Central memory CD8-positive, alpha-beta T cell (primary cell): ENCODE data around the gene SEMA3E.

Source experiments
- ATAC-seq: fragments of 150-1000 bp; cut with Tn5 transposase; replicated peaks from 2 replicates; pipeline ENCODE4 v1.10.0; 2022; ENCODE audit warnings: mild to moderate bottlenecking, moderate FRiP score, moderate number of reproducible peaks; ENCODE audit not compliant: poor library complexity, severe bottlenecking; ENCODE audit errors: extremely low read depth
- DNase-seq, 2 donors: peaks; one replicate each; pipeline ENCODE4 v3.0.0; 2021; ENCODE audit warnings: low spot score in 2 of 2
- H3K27ac Mint-ChIP-seq: one replicate; pipeline ENCODE4 v1.8.0; 2022; ENCODE audit warnings: low read depth, mild to moderate bottlenecking, moderate library complexity, mixed read lengths
- H3K27me3 Mint-ChIP-seq: one replicate; pipeline ENCODE4 v1.8.0; 2022; ENCODE audit warnings: mixed read lengths
- H3K36me3 Mint-ChIP-seq: one replicate; pipeline ENCODE4 v1.8.0; 2022; ENCODE audit warnings: mild to moderate bottlenecking, moderate library complexity, mixed read lengths; ENCODE audit not compliant: insufficient read depth
- H3K4me1 Mint-ChIP-seq: one replicate; pipeline ENCODE4 v1.8.0; 2022; ENCODE audit warnings: mixed read lengths
- H3K4me3 Mint-ChIP-seq: one replicate; pipeline ENCODE4 v1.8.0; 2022; ENCODE audit warnings: mild to moderate bottlenecking, moderate library complexity, mixed read lengths
- H3K9me3 Mint-ChIP-seq: one replicate; pipeline ENCODE4 v1.8.0; 2022; ENCODE audit warnings: mixed read lengths

The SEMA3E gene

DNA sequence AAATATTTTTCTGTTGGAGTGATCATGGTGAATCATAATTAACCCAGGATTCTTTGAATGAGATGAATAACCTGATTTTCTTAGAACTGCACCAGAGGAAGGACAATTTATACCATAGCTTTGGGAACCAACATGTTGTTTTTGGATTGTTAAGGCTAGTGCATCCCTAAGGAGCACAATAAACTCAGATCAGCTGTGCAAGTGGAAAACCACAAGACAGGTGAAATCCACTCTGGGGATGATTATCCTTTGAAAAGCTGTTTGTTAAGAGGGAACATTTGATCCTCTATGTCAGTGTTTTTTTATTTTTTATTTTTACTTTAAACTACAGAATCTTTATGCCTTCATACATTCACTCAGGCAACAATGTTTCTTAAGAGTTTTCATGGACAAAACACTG is 254.2 kb downstream of the SEMA3E start:
- ATAC-seq (no peak), DNase-seq (no peak)
- Mint-ChIP-seq H3K4me3 (no peak overlapping the region), H3K4me1 (no peaks in the 10 kb centered on the region), H3K27me3 (no peaks in the 10 kb centered on the region), H3K9me3 (peaks cover 8% of the 10 kb centered on the region), H3K27ac (no peak overlapping the region), H3K36me3 (no peaks in the 10 kb centered on the region)

- ATAC-seq (no peak), DNase-seq (no peak)
- Mint-ChIP-seq H3K36me3 (no peaks in the 10 kb centered on the region), H3K27ac (no peak overlapping the region), H3K27me3 (no peaks in the 10 kb centered on the region), H3K9me3 (peaks cover 13% of the 10 kb centered on the region), H3K4me3 (no peak overlapping the region), H3K4me1 (no peaks in the 10 kb centered on the region)
These were observed 260.5 kb downstream of the SEMA3E start for GRCh38 chr7:83388436-83388835.

- ATAC-seq = no peak
These were observed 282.3 kb downstream of the SEMA3E start for GRCh38 chr7:83366629-83367028.

GRCh38 chr7:83365746-83366145 is 283.2 kb downstream of the SEMA3E start:
- Mint-ChIP-seq H3K4me3 (no peak overlapping the region), H3K9me3 (peaks cover 26% of the 10 kb centered on the region), H3K4me1 (no peaks in the 10 kb centered on the region), H3K27ac (no peak overlapping the region), H3K27me3 (no peaks in the 10 kb centered on the region), H3K36me3 (no peaks in the 10 kb centered on the region)
- DNase-seq = no peak
- ATAC-seq = no peak

More at GRCh38 chr7:83366629-83367028, 282.3 kb downstream of the SEMA3E start:
- DNase-seq = no peak
- Mint-ChIP-seq H3K9me3 (peaks cover 17% of the 10 kb centered on the region), H3K4me1 (no peaks in the 10 kb centered on the region), H3K4me3 (no peak overlapping the region), H3K27me3 (no peaks in the 10 kb centered on the region), H3K36me3 (no peaks in the 10 kb centered on the region), H3K27ac (no peak overlapping the region)

DNA sequence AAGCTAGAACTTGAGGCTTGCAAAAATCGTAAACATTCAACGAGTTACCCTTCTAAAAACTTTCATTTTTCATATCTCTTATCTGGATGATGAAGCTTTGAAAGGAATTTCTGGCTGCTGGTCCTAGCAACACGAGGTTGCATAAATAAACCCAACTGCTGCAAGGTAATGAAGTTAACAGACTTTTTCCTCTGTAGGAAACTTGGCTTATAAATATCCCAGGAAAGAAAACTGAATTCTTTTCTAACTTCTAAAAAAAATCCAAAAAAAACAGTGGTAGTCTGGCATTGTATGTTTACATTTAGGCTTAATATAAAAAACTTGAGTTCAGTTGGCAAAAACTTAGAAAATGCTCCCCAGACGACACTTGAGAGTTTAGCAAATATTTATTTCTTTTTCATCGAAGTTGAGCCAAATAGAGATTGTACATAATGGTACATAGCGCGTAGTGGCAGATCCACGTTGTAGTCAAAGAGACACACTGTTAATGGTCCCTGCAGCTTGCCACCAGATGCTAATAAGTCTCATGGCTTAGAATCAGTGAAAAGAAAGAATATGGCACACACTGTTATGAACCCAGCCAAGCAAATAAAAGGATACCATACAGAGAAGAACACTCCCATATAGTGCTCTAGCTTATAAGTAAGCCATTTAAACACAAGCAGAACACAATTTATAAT is 285.9 kb downstream of the SEMA3E start:
- Mint-ChIP-seq H3K27ac (no peak overlapping the region), H3K4me3 (no peak overlapping the region), H3K36me3 (no peaks in the 10 kb centered on the region), H3K27me3 (no peaks in the 10 kb centered on the region), H3K4me1 (no peaks in the 10 kb centered on the region), H3K9me3 (peaks cover 24% of the 10 kb centered on the region)
- DNase-seq (no peak), ATAC-seq (no peak)

DNA sequence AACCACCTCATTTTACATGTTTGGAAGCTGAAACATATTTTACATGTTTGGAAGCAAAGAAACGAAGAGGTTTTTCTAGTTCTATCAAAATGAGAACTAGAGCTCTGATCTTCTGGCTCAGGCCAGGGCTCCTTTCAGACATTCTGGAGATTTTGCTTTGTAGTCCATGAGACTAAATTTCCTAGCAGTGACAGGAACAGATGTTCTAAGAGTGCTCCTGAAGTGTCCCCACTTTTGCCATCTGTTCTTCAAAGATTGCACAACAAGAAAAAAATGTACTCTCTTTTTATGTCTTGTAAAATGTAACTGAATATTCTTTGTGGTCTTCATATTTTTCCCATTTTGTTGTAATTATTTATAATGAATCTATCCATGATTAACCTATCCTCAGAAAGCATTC is 289.8 kb downstream of the SEMA3E start:
- peaks cover 19% of the 10 kb centered on the region for H3K9me3 Mint-ChIP-seq
- no peak overlapping the region for H3K27ac Mint-ChIP-seq
- H3K4me1 Mint-ChIP-seq = no peaks in the 10 kb centered on the region
- H3K27me3 Mint-ChIP-seq = no peaks in the 10 kb centered on the region
- no peak overlapping the region for H3K4me3 Mint-ChIP-seq
- no peak for ATAC-seq
- no peak for DNase-seq
- H3K36me3 Mint-ChIP-seq = no peaks in the 10 kb centered on the region

GRCh38 chr7:83355143-83355542 is 293.8 kb downstream of the SEMA3E start:
- no peaks in the 10 kb centered on the region for H3K4me1 Mint-ChIP-seq
- ATAC-seq (no peak), DNase-seq (no peak)

DNA sequence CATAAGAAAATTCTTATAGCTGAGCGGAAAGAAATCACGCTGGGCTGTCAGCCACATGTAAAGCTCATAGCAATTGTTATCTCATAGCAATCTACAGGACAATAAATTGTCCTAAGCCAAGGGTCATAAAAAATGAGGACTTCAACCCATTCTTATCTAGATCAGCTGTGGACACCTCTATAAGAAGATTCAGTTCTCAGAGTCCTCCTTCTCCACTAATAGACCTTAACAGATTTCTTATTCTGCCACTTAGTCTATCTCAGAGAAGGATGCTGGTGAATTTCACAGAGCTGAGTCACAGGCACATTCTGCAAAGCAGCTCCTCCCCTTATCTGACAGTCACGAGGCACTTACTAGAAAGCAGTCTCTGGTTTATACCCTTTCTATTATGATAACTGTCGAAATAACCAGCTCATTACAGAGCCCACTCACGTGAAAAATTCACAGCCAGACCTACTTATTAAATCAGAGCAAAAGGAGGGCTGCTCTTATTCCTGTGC is 300.9 kb downstream of the SEMA3E start:
- ATAC-seq (no peak), DNase-seq (no peak)
- H3K36me3 Mint-ChIP-seq = no peaks in the 10 kb centered on the region
- H3K4me3 Mint-ChIP-seq = no peak overlapping the region
- no peaks in the 10 kb centered on the region for H3K4me1 Mint-ChIP-seq
- no peak overlapping the region for H3K27ac Mint-ChIP-seq
- no peaks in the 10 kb centered on the region for H3K27me3 Mint-ChIP-seq
- H3K9me3 Mint-ChIP-seq = peaks cover 25% of the 10 kb centered on the region

More at GRCh38 chr7:83355143-83355542, 293.8 kb downstream of the SEMA3E start:
- peaks cover 15% of the 10 kb centered on the region for H3K9me3 Mint-ChIP-seq
- H3K4me3 Mint-ChIP-seq = no peak overlapping the region
- no peaks in the 10 kb centered on the region for H3K27me3 Mint-ChIP-seq
- H3K36me3 Mint-ChIP-seq = no peaks in the 10 kb centered on the region
- no peak overlapping the region for H3K27ac Mint-ChIP-seq

DNA sequence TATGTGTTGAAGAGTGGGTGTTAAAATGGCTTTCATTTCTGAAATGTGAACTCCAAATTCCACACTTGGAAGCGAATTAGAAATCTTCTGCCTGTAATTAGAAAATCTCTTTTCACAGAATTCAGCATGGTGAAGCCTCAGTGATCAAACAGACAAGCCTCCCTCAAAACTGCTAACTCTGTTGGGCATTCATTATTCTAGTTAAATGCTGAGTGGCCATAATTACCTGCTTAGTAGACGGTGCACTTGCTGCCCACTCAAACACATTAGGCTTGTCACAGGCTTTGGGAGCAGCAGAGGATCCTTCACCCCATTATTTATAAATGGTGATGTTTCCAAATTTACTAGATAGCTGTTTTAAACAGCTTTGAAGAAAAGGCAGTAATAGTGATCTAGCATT is 309.0 kb downstream of the SEMA3E start:
- no peak overlapping the region for H3K4me3 Mint-ChIP-seq
- H3K36me3 Mint-ChIP-seq = no peaks in the 10 kb centered on the region
- no peaks in the 10 kb centered on the region for H3K4me1 Mint-ChIP-seq
- ATAC-seq (no peak), DNase-seq (no peak)
- H3K27ac Mint-ChIP-seq = no peak overlapping the region
- H3K9me3 Mint-ChIP-seq = peaks cover 30% of the 10 kb centered on the region
- no peaks in the 10 kb centered on the region for H3K27me3 Mint-ChIP-seq

GRCh38 chr7:83338277-83338950 is 310.5 kb downstream of the SEMA3E start:
- Mint-ChIP-seq H3K27ac (no peak overlapping the region), H3K9me3 (peaks cover 17% of the 10 kb centered on the region), H3K4me3 (no peak overlapping the region), H3K27me3 (no peaks in the 10 kb centered on the region), H3K36me3 (no peaks in the 10 kb centered on the region), H3K4me1 (no peaks in the 10 kb centered on the region)
- no peak for DNase-seq
- no peak for ATAC-seq

- no peak for ATAC-seq
These were observed 311.9 kb downstream of the SEMA3E start for GRCh38 chr7:83337050-83337449.

DNA sequence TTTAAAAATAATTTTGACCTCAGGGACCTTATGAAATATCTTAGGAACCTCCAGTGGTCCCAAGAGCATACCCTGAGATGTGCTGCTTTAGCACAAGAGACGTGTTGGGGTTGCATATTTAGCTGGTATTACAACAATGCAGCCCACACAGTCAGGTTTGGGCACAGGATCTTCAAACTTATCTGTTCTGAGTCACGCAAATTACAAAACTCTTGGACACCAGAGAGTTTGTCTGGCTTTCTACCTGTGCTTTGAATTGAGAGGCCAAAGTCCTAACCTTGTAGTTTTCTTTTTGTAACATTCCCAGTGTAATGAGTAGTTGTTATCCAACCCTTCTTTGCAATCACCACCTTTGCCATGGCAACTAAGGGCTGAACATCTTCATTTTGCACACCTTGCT is 322.7 kb downstream of the SEMA3E start:
- DNase-seq = no peak

More at GRCh38 chr7:83337050-83337449, 311.9 kb downstream of the SEMA3E start:
- H3K9me3 Mint-ChIP-seq = peaks cover 11% of the 10 kb centered on the region
- H3K27ac Mint-ChIP-seq = no peak overlapping the region
- no peaks in the 10 kb centered on the region for H3K27me3 Mint-ChIP-seq
- no peak for DNase-seq
- H3K36me3 Mint-ChIP-seq = no peaks in the 10 kb centered on the region
- H3K4me1 Mint-ChIP-seq = no peaks in the 10 kb centered on the region
- H3K4me3 Mint-ChIP-seq = no peak overlapping the region

GRCh38 chr7:83325083-83325482 is 323.9 kb downstream of the SEMA3E start:
- H3K4me3 Mint-ChIP-seq = no peak overlapping the region
- DNase-seq = no peak
- no peaks in the 10 kb centered on the region for H3K4me1 Mint-ChIP-seq
- ATAC-seq = no peak
- H3K9me3 Mint-ChIP-seq = peaks cover 18% of the 10 kb centered on the region
- H3K27me3 Mint-ChIP-seq = no peaks in the 10 kb centered on the region
- H3K36me3 Mint-ChIP-seq = no peaks in the 10 kb centered on the region
- H3K27ac Mint-ChIP-seq = no peak overlapping the region

More for the DNA sequence above, 322.7 kb downstream of the SEMA3E start:
- no peaks in the 10 kb centered on the region for H3K36me3 Mint-ChIP-seq
- H3K27ac Mint-ChIP-seq = no peak overlapping the region
- H3K4me3 Mint-ChIP-seq = no peak overlapping the region
- no peaks in the 10 kb centered on the region for H3K4me1 Mint-ChIP-seq
- no peaks in the 10 kb centered on the region for H3K27me3 Mint-ChIP-seq
- no peak for ATAC-seq
- peaks cover 24% of the 10 kb centered on the region for H3K9me3 Mint-ChIP-seq
